Mesothelial cell of epicardium (in vitro differentiated cells): ENCODE data around the gene CTNND1. TPM values are rescaled to one million over a fixed set of nuclear protein-coding genes. Genes with fewer than 3 reads are reported as not detected.
"Not testable (repeated sequence)": the region's sequence is repeated elsewhere in the genome, so short reads cannot be mapped to it uniquely, and the experiment has no call there.

Source experiments
- DNase-seq, 2 experiments: peaks; one replicate each; pipeline ENCODE4 v3.0.0; 2021; ENCODE audit warnings: low spot score in 2 of 2; ENCODE audit not compliant: unreplicated experiment in 2 of 2
- H3K27ac Mint-ChIP-seq: 2 replicates; pipeline ENCODE4 v1.8.0; 2021; ENCODE audit warnings: mixed read lengths
- H3K27me3 Mint-ChIP-seq: 2 replicates; pipeline ENCODE4 v1.8.0; 2021; ENCODE audit warnings: low read depth, mixed read lengths
- H3K36me3 Mint-ChIP-seq: 2 replicates; pipeline ENCODE4 v1.8.0; 2021; ENCODE audit warnings: mixed read lengths
- H3K4me1 Mint-ChIP-seq: 2 replicates; pipeline ENCODE4 v1.8.0; 2021; ENCODE audit warnings: mixed read lengths
- H3K4me3 Mint-ChIP-seq: 2 replicates; pipeline ENCODE4 v1.8.0; 2021; ENCODE audit warnings: mild to moderate bottlenecking, moderate library complexity, mixed read lengths
- H3K9me3 Mint-ChIP-seq: 2 replicates; pipeline ENCODE4 v1.8.0; 2021; ENCODE audit warnings: mixed read lengths
- total RNA-seq: library from RNA; stranded (reverse); gene quantifications from 3 replicates; pipeline ENCODE4 v1.2.1, GENCODE V29; 2021
- TF ChIP-seq, protein P1 (sequence below): fragments of 200-600 bp; sonication (generic); IDR thresholded peaks from one replicate; pipeline ENCODE4 v1.5.0; 2021; ENCODE audit warnings: antibody characterized with exemption; ENCODE audit not compliant: unreplicated experiment

CTNND1 gene
- total RNA-seq, 1 donor from 2014 or later = 250 TPM

DNA sequence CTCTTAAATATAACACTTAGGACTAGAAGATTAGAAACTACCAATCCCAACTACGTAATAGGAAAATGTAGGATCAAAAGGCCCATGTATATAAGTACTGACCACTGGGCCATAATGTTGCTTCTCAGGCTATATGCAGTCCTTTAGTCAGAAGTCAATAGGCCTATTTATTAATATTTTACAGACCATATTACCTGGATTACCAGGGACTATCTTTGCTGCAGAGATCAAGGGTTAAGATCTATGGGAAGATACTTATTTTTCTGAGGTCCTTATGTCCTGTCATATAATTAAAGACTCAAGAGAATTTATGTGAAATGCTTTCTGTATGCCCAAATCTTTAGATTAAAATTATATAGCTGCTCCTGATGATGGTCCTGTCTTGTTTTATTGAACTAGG lies 57.2 kb downstream of the CTNND1 start:
- Mint-ChIP-seq H3K9me3 (no peaks in the 10 kb centered on the region), H3K27me3 (no peaks in the 10 kb centered on the region), H3K36me3 (peaks cover 34% of the 10 kb centered on the region), H3K4me1 (no peaks in the 10 kb centered on the region), H3K27ac (no peak overlapping the region), H3K4me3 (no peak overlapping the region)
- TF ChIP-seq, protein P1, sequence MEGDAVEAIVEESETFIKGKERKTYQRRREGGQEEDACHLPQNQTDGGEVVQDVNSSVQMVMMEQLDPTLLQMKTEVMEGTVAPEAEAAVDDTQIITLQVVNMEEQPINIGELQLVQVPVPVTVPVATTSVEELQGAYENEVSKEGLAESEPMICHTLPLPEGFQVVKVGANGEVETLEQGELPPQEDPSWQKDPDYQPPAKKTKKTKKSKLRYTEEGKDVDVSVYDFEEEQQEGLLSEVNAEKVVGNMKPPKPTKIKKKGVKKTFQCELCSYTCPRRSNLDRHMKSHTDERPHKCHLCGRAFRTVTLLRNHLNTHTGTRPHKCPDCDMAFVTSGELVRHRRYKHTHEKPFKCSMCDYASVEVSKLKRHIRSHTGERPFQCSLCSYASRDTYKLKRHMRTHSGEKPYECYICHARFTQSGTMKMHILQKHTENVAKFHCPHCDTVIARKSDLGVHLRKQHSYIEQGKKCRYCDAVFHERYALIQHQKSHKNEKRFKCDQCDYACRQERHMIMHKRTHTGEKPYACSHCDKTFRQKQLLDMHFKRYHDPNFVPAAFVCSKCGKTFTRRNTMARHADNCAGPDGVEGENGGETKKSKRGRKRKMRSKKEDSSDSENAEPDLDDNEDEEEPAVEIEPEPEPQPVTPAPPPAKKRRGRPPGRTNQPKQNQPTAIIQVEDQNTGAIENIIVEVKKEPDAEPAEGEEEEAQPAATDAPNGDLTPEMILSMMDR = no peak
- DNase-seq = no peak

DNA sequence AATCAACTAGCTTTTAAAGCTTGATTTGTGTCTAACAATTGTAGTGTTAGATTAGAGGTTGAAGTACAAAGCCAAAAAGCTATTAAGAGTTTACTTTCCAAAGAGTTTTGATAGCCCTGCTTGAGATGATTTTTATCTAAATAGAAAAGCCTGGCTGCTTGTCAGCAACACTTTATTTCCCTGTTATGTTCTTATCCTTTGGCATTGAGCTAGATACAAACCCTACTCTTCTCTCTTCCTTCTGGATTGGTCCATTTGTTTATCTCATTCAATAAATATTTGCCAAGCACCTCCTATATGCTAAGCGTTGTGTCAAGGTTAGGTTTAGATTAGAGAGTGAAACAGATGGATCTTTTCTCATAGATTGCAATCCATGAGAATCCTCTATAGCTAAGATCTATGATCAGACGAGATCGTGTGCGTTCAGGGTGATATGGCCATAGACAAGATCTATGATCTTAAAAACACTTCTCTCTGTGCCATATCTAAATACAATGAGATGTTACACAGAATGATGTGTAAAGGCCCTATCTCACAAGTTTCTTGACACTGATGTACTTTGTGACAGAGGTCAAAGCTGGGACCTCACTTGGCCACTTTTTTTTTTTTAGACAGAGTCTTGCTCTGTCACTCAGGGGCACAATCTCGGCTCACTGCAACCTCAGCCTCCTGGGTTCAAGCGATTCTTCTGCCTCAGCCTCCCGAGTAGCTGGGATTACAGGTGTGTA lies 57.8 kb downstream of the CTNND1 start:
- Mint-ChIP-seq H3K27me3 (no peaks in the 10 kb centered on the region), H3K9me3 (no peaks in the 10 kb centered on the region), H3K4me3 (no peak overlapping the region), H3K36me3 (peaks cover 30% of the 10 kb centered on the region), H3K27ac (no peak overlapping the region), H3K4me1 (no peaks in the 10 kb centered on the region)
- TF ChIP-seq, protein P1 = no peak
- DNase-seq = no peak

DNA sequence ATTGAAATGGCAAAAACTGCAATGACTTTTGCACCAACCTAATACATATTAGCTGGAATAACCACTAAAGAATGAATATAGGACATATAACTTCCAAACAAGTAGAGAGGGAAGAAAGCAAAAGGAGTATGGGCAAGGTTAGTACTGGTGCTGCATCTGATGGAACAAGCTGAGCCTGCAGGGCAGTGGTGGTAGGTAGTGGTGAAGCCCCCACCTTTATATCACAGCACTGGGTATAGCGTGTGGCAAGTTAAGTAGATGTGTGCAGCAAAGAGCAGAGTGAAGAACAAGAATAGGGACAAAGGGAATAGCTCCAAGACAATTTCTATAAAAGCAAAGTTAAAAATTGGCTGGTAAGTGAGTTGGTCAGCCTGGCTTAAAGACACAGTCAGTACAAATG lies 62.3 kb downstream of the CTNND1 start:
- no peak overlapping the region for H3K4me3 Mint-ChIP-seq
- TF ChIP-seq, protein P1 = no peak
- no peak overlapping the region for H3K27ac Mint-ChIP-seq
- no peaks in the 10 kb centered on the region for H3K27me3 Mint-ChIP-seq
- no peaks in the 10 kb centered on the region for H3K9me3 Mint-ChIP-seq
- DNase-seq = no peak
- no peaks in the 10 kb centered on the region for H3K4me1 Mint-ChIP-seq
- peaks cover 5% of the 10 kb centered on the region for H3K36me3 Mint-ChIP-seq

DNA sequence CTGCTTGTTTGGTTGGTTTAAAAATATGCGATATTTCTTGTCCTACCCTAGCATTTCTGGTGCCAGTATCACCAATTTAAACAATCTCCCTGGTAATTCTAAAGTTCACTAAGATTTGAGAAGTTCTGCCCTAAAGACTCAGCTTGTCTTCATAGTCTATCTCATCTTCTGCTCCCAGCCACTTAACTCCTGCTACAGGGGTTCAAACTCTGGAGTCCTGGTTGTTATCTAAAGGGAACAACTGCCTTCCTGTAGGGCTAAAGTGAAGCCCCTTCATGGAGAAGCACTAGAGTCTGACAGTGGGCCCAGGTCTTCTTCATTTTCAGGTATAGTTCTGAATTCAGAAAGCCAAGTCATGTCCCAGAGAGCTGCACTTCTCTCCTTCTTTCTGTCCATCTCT lies 73.2 kb downstream of the CTNND1 start:
- H3K27ac Mint-ChIP-seq = no peak overlapping the region
- H3K27me3 Mint-ChIP-seq = peaks cover 22% of the 10 kb centered on the region
- H3K36me3 Mint-ChIP-seq = no peaks in the 10 kb centered on the region
- no peak for DNase-seq
- TF ChIP-seq, protein P1 = no peak
- no peaks in the 10 kb centered on the region for H3K4me1 Mint-ChIP-seq
- H3K9me3 Mint-ChIP-seq = no peaks in the 10 kb centered on the region
- H3K4me3 Mint-ChIP-seq = no peak overlapping the region

DNA sequence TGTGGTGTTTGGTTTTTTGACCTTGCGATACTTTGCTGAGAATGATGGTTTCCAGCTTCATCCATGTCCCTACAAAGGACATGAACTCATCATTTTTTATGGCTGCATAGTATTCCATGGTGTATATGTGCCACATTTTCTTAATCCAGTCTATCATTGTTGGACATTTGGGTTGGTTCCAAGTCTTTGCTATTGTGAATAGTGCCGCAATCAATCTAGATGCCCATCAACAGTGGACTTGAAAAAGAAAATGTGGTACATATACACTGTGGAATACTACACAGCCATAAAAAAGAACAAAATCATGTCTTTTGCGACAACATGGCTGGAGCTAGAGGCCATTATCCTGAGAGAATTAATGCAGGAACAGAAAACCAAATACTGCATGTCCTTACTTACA lies 77.0 kb downstream of the CTNND1 start:
- not testable (repeated sequence) for H3K27me3 Mint-ChIP-seq, H3K4me1 Mint-ChIP-seq, H3K27ac Mint-ChIP-seq, H3K36me3 Mint-ChIP-seq, H3K4me3 Mint-ChIP-seq, H3K9me3 Mint-ChIP-seq, DNase-seq

DNA sequence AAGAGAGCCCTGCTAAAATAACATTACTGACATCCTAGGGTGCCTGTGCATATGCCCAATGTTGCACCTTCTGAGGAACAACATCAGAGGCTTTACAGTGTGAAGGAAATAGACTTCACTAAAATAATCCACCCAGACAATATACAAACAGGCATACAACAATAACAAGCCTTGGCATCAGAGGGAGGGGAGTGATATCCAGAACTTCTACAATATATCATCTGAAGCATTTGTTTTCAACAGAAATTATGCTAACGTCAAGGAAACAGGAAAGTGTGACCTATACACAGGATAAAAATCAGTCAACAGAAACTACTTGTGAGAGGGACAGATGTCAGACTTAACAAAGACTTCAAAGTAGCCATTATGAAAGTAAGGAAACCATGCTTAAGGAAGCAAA lies 81.3 kb downstream of the CTNND1 start:
- Mint-ChIP-seq H3K36me3 (no peaks in the 10 kb centered on the region), H3K27me3 (no peaks in the 10 kb centered on the region)

More for the DNA sequence above, 81.3 kb downstream of the CTNND1 start:
- no peak for DNase-seq
- H3K27ac Mint-ChIP-seq = no peak overlapping the region
- H3K4me3 Mint-ChIP-seq = no peak overlapping the region
- H3K9me3 Mint-ChIP-seq = no peaks in the 10 kb centered on the region
- TF ChIP-seq, protein P1 = no peak
- H3K4me1 Mint-ChIP-seq = no peaks in the 10 kb centered on the region
